Stimulated activated memory B cell treated with anti-CD40 and anti-IgM and Interleukin-4, amounts not matched to agents 10 μg/mL and 1 μg/mL and 100 μg/mL, for 72 hours (primary cell): ENCODE measurements around the gene RARS2.
A peak's percentile ranks its signal among the peaks of the same experiment; 100 is the strongest.
"Not testable (repeated sequence)": the region's sequence is repeated elsewhere in the genome, so short reads cannot be mapped to it uniquely, and the experiment has no call there.

Experiments
- ATAC-seq: fragments of 150-1000 bp; cut with Tn5 transposase; 2 replicates; pipeline ENCODE4 v1.10.0; 2021
- H3K27ac Mint-ChIP-seq: one replicate; pipeline ENCODE4 v1.8.0; 2022; ENCODE audit warnings: mild to moderate bottlenecking, mixed read lengths
- H3K27me3 Mint-ChIP-seq: one replicate; pipeline ENCODE4 v1.8.0; 2022; ENCODE audit warnings: mixed read lengths
- H3K36me3 Mint-ChIP-seq: one replicate; pipeline ENCODE4 v1.8.0; 2022; ENCODE audit warnings: mixed read lengths
- H3K4me1 Mint-ChIP-seq: one replicate; pipeline ENCODE4 v1.8.0; 2022; ENCODE audit warnings: mixed read lengths
- H3K4me3 Mint-ChIP-seq: one replicate; pipeline ENCODE4 v1.8.0; 2022; ENCODE audit warnings: mild to moderate bottlenecking, moderate library complexity, mixed read lengths
- H3K9me3 Mint-ChIP-seq: one replicate; pipeline ENCODE4 v1.8.0; 2022; ENCODE audit warnings: mixed read lengths

The RARS2 gene, protein sequence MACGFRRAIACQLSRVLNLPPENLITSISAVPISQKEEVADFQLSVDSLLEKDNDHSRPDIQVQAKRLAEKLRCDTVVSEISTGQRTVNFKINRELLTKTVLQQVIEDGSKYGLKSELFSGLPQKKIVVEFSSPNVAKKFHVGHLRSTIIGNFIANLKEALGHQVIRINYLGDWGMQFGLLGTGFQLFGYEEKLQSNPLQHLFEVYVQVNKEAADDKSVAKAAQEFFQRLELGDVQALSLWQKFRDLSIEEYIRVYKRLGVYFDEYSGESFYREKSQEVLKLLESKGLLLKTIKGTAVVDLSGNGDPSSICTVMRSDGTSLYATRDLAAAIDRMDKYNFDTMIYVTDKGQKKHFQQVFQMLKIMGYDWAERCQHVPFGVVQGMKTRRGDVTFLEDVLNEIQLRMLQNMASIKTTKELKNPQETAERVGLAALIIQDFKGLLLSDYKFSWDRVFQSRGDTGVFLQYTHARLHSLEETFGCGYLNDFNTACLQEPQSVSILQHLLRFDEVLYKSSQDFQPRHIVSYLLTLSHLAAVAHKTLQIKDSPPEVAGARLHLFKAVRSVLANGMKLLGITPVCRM

DNA sequence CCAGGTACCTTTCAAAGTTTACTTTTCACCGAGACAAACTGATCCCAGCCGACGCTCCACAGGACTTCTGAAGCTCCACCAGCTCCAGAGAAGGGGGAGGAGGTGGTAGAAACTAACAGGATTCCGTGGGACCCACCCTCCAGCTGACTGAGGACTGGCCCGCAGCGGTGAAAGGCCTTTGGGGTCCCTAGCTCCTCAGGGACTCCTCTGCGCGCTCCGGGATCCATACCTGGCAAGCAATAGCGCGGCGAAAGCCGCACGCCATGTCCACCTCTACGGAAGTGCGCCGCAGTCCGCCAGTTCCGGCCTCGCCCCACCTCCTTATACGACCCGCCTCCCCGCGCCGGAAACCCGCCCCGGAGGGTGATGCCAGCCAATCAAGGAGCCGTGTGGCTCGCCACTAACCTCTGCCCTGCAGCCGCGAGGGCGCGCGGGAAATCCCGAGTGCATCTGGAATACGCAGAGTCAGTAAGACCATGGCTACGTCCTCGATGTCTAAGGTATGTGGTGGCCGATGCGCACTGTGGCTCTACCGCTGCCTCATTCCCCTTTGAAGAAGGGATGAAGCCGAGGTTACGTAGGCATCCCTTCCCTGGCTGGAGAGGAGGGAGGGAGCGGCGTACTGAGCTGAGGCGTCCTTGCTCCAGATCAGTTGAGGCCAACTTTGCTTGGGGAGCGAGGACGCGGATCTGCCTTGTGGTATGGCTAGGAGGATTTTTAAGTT lies at the start of gene RARS2, which contains the start of gene ORC3:
RARS2 (minus strand) TSS at position 295 of the 724 bp plus-strand sequence; CDS start at position 265, 30 bp downstream.
ORC3 (plus strand) TSS at position 443 of the 724 bp plus-strand sequence; CDS start at position 477, 34 bp downstream.
- no peaks in the 10 kb centered on the region for H3K27me3 Mint-ChIP-seq
- peak within 1 kb of the TSS; percentile 85 for H3K4me3 Mint-ChIP-seq
- no peaks in the 10 kb centered on the region for H3K9me3 Mint-ChIP-seq
- H3K27ac Mint-ChIP-seq = peak within 1 kb of the TSS; percentile 89
- peak; percentile 100 for ATAC-seq
- H3K36me3 Mint-ChIP-seq = peaks cover 10% of the 10 kb centered on the region
- H3K4me1 Mint-ChIP-seq = peaks cover 61% of the 10 kb centered on the region

- Mint-ChIP-seq H3K27me3 (no peaks in the 10 kb centered on the region), H3K9me3 (no peaks in the 10 kb centered on the region), H3K4me1 (no peaks in the 10 kb centered on the region), H3K27ac (no peak overlapping the region), H3K36me3 (peaks cover 35% of the 10 kb centered on the region), H3K4me3 (no peak overlapping the region)
- no peak for ATAC-seq
These were observed 49.6 kb upstream of the RARS2 start for GRCh38 chr6:87639373-87639772.

DNA sequence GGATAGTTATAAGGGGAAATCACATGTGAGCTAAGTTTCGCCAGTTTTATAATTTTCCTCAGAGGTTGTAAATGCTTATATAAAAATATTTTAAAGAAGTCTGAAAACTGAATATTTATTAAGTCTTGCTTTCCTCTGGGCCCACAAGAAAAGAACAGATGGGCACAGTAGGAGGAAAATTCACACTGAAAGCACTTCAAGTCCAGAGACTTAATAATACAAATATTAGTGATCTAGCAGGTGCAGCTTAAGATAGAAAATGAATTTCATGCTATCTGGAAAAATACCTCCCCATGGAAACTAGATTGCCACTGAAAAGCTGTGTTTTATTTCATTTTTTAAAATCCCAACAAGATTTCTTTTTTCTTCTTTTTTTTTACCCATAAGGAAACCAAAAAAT lies 47.3 kb upstream of the RARS2 start:
- Mint-ChIP-seq H3K27me3 (no peaks in the 10 kb centered on the region), H3K4me3 (no peak overlapping the region), H3K36me3 (peaks cover 43% of the 10 kb centered on the region), H3K4me1 (no peaks in the 10 kb centered on the region), H3K9me3 (no peaks in the 10 kb centered on the region), H3K27ac (no peak overlapping the region)
- no peak for ATAC-seq

DNA sequence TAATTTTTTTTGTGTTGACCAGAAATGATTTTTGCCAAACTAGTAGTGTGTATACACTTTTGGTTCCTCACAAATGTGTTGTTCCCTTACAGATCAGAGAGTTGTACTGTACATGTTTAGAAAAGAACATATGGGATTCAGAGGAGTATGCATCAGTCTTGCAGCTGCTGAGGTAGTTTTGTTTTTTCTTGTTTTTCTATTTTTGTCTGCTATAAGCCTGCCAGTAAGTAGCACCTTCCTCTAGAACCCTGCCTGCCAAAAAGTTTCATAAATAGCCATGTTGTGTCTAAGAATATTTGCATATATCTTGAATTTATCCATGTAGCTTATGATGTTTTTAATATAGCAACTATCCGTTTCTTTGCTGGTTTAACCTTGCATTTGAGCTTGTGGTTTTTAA lies 46.5 kb upstream of the RARS2 start:
- Mint-ChIP-seq H3K27ac (no peak overlapping the region), H3K27me3 (no peaks in the 10 kb centered on the region), H3K4me3 (no peak overlapping the region), H3K4me1 (no peaks in the 10 kb centered on the region), H3K9me3 (no peaks in the 10 kb centered on the region), H3K36me3 (peaks cover 43% of the 10 kb centered on the region)
- no peak for ATAC-seq

DNA sequence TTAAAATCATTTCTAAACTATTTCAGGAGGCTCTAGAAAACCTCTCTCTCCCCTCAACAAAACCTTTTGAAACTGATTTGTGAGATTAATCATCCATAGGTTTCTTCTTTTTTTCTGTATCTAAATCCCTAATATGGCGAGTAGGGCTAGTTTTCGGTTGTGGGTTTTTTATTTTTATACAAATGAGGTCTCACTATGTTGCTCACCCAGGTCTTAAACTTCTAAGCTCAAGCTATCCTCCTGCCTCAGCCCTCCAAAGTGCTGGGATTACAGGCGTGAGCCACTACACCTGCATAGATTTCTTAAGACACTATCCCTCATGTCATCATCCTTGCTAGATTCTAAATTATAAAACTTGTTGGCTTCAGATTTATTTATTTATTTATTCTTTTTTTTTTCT lies 44.1 kb upstream of the RARS2 start:
- Mint-ChIP-seq H3K4me1 (no peaks in the 10 kb centered on the region), H3K27ac (no peak overlapping the region), H3K9me3 (no peaks in the 10 kb centered on the region), H3K4me3 (no peak overlapping the region), H3K27me3 (no peaks in the 10 kb centered on the region), H3K36me3 (peaks cover 38% of the 10 kb centered on the region)
- no peak for ATAC-seq

GRCh38 chr6:87630746-87631145 lies 41.0 kb upstream of the RARS2 start:
- no peak for ATAC-seq
- H3K36me3 Mint-ChIP-seq = peaks cover 29% of the 10 kb centered on the region
- no peaks in the 10 kb centered on the region for H3K27me3 Mint-ChIP-seq
- H3K27ac Mint-ChIP-seq = no peak overlapping the region
- H3K9me3 Mint-ChIP-seq = no peaks in the 10 kb centered on the region
- no peaks in the 10 kb centered on the region for H3K4me1 Mint-ChIP-seq
- no peak overlapping the region for H3K4me3 Mint-ChIP-seq

DNA sequence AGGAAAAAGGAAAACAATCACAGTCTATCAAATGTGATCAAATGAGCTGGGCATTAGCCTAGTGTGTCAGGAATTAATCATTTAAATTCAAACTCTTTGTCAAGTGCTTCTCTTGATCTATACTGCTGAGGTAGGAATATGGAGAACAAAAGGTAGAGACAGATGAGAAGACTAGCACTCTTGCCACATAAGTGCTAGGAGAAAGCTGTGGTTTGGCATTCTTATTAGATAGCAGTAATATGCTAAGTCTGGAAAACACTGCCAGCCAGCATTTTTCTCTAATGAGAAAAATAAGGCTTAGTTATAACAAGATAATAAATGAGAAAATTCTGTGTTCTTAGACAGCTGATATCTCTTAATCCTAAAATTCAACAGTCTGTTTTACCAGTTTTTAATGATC lies 39.1 kb upstream of the RARS2 start:
- H3K36me3 Mint-ChIP-seq = peaks cover 37% of the 10 kb centered on the region

GRCh38 chr6:87628424-87628823 lies 38.6 kb upstream of the RARS2 start:
- no peak for ATAC-seq
- Mint-ChIP-seq H3K36me3 (peaks cover 41% of the 10 kb centered on the region), H3K4me1 (no peaks in the 10 kb centered on the region), H3K27me3 (no peaks in the 10 kb centered on the region), H3K27ac (no peak overlapping the region), H3K4me3 (no peak overlapping the region), H3K9me3 (no peaks in the 10 kb centered on the region)

More for the DNA sequence above, 39.1 kb upstream of the RARS2 start:
- Mint-ChIP-seq H3K9me3 (no peaks in the 10 kb centered on the region), H3K4me1 (no peaks in the 10 kb centered on the region), H3K4me3 (no peak overlapping the region), H3K27ac (no peak overlapping the region), H3K27me3 (no peaks in the 10 kb centered on the region)
- ATAC-seq = no peak

GRCh38 chr6:87623248-87623647 lies 33.5 kb upstream of the RARS2 start:
- Mint-ChIP-seq H3K4me3 (no peak overlapping the region), H3K9me3 (no peaks in the 10 kb centered on the region), H3K36me3 (peaks cover 57% of the 10 kb centered on the region), H3K27ac (no peak overlapping the region), H3K27me3 (no peaks in the 10 kb centered on the region), H3K4me1 (no peaks in the 10 kb centered on the region)
- no peak for ATAC-seq

DNA sequence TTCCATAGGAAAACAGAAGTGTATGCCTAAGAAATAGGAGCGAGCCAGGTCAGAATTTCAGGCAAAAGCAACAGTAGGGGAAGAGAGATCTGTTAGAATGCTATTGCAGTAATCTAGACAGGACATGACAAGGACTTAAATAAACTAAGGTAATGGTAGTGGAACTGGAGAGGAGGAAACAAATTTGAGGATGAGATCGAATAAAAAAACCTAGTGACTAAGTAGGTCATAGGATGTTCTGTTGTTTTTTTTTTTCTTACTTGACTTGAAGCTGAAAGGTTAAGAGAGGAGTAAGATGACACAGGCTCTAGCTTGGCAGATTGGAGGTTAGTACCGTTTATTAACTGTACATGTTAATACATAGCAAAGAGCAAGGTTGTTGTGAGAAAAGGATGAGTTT lies 28.7 kb upstream of the RARS2 start:
- no peaks in the 10 kb centered on the region for H3K4me1 Mint-ChIP-seq
- H3K36me3 Mint-ChIP-seq = peaks cover 48% of the 10 kb centered on the region
- H3K27ac Mint-ChIP-seq = peak overlapping the region; percentile 6

DNA sequence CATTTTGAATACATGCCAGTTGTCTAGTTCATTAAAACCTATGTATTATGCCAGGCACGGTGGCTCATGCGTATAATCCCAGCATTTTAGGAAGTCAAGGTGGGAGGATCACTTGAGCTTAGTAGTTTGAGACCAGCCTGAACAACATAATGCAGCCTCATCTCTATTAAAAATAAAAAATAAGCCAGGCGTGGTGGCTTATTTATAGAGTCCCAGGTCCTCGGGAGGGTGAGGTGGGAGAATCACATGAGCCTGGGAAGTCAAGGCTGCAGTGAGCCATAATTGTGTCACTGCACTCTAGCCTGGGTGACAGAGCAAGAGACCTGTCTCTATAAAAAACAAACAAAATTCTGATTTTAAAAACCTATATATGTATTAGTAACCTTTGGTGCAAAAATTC lies 27.6 kb upstream of the RARS2 start:
- H3K4me3 Mint-ChIP-seq = no peak overlapping the region
- H3K4me1 Mint-ChIP-seq = no peaks in the 10 kb centered on the region
- ATAC-seq = no peak
- no peaks in the 10 kb centered on the region for H3K27me3 Mint-ChIP-seq
- no peak overlapping the region for H3K27ac Mint-ChIP-seq
- no peaks in the 10 kb centered on the region for H3K9me3 Mint-ChIP-seq
- H3K36me3 Mint-ChIP-seq = peaks cover 54% of the 10 kb centered on the region

More for the DNA sequence above, 28.7 kb upstream of the RARS2 start:
- H3K4me3 Mint-ChIP-seq = no peak overlapping the region
- ATAC-seq = no peak
- H3K9me3 Mint-ChIP-seq = no peaks in the 10 kb centered on the region
- no peaks in the 10 kb centered on the region for H3K27me3 Mint-ChIP-seq

- peaks cover 33% of the 10 kb centered on the region for H3K36me3 Mint-ChIP-seq
- H3K27me3 Mint-ChIP-seq, H3K4me3 Mint-ChIP-seq, H3K4me1 Mint-ChIP-seq, H3K27ac Mint-ChIP-seq, H3K9me3 Mint-ChIP-seq, ATAC-seq: not testable (repeated sequence)
These were observed 23.2 kb upstream of the RARS2 start for GRCh38 chr6:87613018-87613417.

- Mint-ChIP-seq H3K4me3 (no peak overlapping the region), H3K36me3 (peaks cover 36% of the 10 kb centered on the region), H3K4me1 (no peaks in the 10 kb centered on the region), H3K27me3 (no peaks in the 10 kb centered on the region), H3K27ac (no peak overlapping the region), H3K9me3 (no peaks in the 10 kb centered on the region)
- no peak for ATAC-seq
These were observed 19.0 kb upstream of the RARS2 start for GRCh38 chr6:87608802-87609201.

GRCh38 chr6:87606199-87606598 lies 16.4 kb upstream of the RARS2 start:
- H3K36me3 Mint-ChIP-seq = peaks cover 28% of the 10 kb centered on the region
- H3K9me3 Mint-ChIP-seq = no peaks in the 10 kb centered on the region

DNA sequence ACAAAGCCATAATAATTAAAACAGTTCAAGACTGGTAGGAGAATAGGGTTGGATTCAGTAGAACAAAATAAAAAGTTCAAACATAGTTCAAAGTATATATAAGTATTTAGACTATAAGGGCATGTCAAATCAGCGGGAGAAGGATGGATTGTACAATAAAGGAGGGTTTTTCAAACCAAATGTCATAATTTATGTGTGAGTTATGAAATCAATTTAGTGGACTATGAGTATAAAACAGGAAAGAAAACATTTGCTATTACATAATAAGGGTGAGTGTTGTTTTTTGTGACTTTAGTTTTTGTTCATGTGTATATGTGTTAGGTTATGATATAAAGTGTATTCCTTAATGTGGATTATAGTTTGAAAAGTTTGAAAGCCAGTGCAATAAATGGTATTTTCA lies 10.8 kb upstream of the RARS2 start:
- no peak overlapping the region for H3K4me3 Mint-ChIP-seq
- no peaks in the 10 kb centered on the region for H3K4me1 Mint-ChIP-seq
- peaks cover 13% of the 10 kb centered on the region for H3K36me3 Mint-ChIP-seq
- H3K27ac Mint-ChIP-seq = no peak overlapping the region
- no peaks in the 10 kb centered on the region for H3K9me3 Mint-ChIP-seq
- no peaks in the 10 kb centered on the region for H3K27me3 Mint-ChIP-seq
- ATAC-seq = no peak

More at GRCh38 chr6:87606199-87606598, 16.4 kb upstream of the RARS2 start:
- ATAC-seq = no peak
- Mint-ChIP-seq H3K27ac (no peak overlapping the region), H3K4me3 (no peak overlapping the region), H3K27me3 (no peaks in the 10 kb centered on the region), H3K4me1 (no peaks in the 10 kb centered on the region)
